GM18507 (cell line): ENCODE measurements around the gene LATS1.
A peak's percentile ranks its signal among the peaks of the same experiment; 100 is the strongest.
"Not testable (repeated sequence)": the region's sequence is repeated elsewhere in the genome, so short reads cannot be mapped to it uniquely, and the experiment has no call there.

Source experiments
- DNase-seq: peaks from one replicate; pipeline ENCODE4 v3.0.0; 2011; ENCODE audit warnings: low read depth; ENCODE audit not compliant: insufficient read length; ENCODE audit errors: extremely low spot score
- FAIRE-seq: peaks from 2 replicates; lab custom pipeline; 2011; peaks lifted over from hg19 to GRCh38; lab: Jason Lieb, UNC

LATS1 gene

DNA sequence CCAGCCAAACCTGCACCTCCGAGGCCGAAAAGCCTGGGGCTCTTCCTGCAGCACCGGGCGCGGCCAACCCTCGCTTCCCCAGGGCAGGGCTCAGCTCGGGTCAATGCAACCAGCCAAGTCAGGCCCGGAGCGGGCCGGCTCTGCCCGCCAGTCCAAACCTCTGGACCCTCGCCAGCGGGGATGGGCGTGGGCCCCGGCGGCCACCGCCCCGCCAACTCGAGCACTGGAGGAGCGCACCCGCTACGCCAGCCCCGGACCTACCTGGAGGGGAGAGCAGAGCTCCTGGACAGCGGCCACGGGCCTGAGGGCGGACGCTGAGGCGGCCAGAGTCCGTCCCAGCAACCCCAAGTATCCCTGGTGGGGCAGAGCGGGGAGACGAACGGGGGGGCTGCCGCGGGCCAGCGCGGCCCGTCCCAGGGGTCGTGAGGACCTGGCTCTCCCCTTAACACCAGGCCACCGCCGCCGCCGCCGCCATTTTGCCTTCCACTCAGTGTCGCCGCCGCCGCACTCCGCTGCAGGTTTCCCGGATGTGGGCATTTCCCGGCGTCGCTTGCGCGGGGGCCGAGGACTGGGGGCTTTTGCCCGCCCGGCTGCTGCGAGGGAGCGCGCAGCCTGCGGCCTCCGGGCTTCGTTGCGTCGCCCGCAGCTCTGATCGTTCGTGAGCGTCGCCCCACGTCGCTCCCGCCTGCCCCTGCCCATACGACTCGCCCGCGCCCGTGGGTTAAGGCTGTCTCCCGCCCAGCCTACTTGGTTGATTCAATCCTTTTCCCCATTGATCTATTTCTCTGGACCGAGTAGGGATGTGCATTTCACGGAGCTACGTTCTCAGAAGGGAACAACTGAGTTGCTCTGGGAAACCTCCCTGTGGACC lies at the start of gene LATS1:
Gene LATS1, minus strand, starts transcription at position 514 of the 871 bp plus-strand sequence. CDS start 15,975 bp downstream, outside the sequence.
- FAIRE-seq (peak; percentile 69), DNase-seq (peak; percentile 77)

DNA sequence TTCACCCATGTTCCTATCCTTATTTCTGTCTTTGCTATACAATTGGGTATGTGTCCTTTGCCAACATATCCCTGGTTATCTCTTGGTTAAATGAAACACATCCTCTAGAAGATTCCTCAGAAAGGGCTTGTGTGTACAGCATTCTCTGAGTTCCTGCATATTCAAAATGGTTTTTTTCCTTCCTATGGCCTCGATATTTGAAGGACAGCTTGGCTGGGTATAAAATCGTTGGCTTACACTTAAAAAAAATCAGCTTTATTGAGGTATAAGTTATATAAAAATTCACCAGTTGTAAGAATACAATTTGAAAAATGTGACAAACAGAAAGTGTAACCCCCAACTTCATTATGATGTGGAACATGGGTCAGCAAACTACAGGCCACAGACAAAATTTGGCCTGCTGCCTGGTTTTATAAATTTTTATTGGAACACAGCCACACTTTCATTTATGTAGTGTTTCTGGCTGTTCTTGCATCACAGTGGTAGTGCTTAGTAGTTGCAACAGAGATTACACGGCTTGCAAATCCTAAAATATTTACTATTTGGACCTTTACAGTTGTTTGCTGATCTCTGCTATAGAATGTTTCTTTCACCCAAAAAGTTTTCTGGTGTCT lies 48.4 kb upstream of the LATS1 start:
- FAIRE-seq (no peak), DNase-seq (no peak)

DNA sequence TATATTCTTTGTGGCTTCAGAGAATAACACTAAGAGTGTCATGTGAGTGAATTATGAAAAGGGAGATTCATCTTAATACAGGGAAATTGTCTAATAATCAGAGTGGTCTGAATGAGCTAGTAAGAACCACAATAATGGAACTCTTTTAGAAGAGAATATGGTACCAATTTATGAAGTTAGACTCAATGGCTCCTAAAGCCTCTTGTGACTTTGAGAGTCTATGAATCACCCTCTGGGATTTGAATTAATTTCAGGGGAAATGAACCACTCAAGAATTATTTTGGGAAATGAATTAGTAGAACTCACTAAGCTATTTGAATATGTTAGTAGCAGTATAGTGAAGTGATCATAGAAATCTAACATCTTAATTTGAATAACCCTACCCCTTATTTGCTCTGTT lies 46.0 kb upstream of the LATS1 start:
- no peak for FAIRE-seq

DNA sequence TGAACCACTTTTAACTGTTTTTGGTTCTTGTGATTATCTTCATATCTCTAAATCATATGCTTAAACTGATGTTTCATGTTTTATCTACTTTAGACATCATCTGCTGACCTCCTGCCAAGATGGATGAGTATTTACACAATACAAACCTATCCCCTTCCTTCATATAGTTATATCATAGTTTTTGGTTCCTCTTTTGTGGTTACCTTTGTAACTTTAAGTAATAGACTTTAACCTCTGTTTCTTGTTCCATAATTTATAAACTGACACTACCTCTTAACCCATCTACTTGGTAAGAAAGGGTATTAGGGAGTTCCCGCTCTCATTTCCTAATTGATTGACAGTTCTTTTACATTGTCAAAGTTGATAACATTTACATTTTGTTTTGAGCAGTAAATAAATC lies 43.5 kb upstream of the LATS1 start:
- peak; percentile 84 for FAIRE-seq
- DNase-seq = no peak

More for the DNA sequence above, 46.0 kb upstream of the LATS1 start:
- DNase-seq = no peak

DNA sequence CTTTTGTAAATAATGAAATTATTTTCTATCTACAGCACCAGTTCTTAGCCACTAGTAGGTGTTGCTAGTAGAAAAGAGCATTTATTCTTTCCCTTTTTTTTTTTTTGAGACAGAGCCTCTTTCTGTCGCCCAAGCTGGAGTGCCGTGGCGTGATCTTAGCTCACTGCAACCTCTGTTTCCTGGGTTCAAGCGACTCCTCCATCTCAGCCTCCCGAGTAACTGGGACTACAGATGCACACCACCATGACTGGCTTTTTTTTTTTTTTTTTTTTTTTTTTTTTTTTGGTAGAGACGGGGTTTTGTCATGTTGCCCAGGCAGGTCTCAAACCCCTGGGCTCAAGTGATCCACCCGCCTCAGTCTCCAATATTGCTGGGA lies 38.3 kb upstream of the LATS1 start:
- DNase-seq = no peak
- FAIRE-seq = no peak

DNA sequence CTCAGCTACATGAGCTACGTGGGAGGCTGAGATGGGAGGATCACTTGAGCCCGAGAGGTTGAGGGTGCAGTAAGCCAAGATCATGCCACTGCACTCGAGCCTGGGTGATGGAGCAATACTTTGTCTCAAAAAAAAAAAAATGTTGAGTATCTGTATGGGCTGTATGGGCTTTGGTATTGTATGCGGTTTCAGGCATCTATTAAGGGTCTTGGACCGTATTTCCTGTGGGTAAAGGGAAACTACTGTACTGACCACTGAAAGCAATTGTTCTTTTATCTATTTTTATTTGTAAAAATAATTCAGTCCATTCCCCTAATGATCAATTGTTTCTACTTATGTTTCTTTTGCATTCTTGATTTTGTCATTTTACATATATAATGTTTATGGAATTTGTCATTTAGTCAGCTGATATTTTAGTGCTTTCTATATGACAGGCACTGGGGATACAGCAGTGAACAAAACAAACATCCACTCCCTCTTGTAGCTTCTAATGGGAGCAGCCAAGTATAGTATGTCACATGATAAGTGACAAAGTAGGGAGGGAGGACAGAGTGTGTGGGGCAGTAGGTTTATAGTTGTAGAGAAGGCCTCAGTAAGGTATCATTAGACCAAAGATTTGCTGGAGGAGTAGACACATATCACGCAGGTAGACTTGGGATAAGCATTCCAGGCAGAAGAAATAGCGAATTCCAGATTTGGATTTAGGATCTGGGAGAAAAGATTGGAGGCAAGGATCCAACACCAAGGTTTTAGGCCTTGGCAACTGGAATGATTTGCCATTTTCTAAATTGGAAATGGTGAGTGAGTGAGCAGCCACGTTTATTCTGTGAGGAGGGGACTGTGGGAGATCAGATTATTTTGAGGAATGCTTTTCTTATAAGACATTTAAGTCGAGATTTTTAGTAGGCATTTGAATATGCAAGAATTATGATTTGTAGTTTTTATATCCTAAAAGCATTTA lies 37.7 kb upstream of the LATS1 start:
- FAIRE-seq = peak; percentile 86
- no peak for DNase-seq

DNA sequence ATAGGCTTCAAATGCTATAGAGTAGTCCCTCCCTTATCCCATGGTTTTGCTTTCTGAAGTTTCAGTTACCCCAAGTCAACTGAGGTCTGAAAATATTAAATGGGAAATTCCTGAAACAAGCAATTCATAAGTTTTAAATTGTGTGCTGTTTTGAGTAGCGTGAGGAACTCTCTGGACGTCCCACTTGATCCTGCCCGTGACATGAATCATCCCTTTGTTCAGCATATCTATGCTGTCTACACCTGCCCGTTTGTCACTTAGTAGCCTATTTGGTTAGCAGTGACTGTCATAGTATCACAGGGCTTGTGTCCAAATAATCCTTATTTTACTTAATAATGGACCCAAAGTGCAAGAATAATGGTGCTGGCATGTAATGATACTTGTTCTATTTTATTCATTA lies 36.6 kb upstream of the LATS1 start:
- FAIRE-seq = peak; percentile 35
- no peak for DNase-seq

DNA sequence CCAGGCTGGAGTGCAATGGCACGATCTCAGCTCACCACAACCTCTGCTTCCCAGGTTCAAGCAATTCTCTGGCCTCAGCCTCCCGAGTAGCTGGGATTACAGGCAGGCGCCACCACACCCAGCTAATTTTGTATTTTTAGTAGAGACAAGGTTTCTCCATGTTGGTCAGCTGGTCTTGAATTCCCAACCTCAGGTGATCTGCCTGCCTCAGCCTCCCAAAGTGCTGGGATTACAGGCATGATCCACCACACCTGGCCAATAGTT lies 35.4 kb upstream of the LATS1 start:
- FAIRE-seq, DNase-seq: not testable (repeated sequence)

DNA sequence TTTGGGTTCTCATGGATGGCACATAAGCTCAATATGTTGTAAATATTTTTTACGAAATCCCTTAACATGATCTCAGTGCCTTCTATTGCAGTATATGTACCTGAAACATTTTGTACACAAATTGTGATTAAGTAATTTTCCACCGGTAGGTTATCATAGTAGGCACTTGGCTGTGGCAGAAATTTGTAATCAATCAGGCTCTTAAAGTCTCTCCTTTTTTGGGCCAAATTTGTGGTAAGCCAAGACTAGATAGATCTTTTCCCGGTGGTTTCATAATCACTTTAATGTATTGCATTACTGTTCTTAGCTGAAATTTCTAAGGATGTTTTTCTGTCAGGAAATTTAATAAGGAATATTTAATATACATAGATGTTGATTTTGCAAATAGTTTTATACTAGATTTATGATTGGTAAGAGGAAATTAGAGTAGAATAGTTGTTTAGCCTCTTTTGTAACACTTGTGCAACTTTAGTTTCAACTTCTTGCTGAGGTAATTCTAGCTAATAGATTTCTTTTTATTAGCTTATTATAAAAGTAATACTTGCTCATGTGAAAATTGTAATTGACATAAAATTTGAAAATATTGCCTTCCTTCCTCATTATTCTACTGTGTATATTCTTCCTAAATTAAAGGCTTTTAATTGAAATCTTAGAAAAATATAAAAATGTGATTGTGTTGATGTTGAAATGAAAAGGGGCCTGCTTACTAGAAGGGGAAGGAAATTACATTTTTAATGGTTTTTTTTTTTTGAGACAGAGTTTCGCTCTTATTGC lies 34.9 kb upstream of the LATS1 start:
- FAIRE-seq = no peak
- DNase-seq = no peak

DNA sequence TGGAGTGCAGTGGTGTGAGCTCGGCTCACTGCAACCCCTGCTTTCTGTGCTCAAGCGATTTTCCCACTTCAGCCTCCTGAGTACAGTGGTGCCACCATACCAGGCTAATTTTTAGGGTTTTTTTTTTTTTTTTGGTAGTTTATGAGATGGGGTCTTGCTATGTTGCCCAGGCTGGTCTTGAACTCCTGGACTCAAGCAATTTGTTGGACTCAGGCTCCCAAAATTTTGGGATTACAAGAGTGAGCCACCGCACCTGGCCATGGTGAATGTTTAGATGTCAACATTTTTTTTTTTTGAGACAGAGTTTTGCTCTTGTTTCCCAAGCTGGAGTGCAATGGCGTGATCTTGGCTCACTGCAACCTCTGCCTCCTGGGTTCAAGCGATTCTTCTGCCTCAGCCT lies 34.0 kb upstream of the LATS1 start:
- DNase-seq, FAIRE-seq: not testable (repeated sequence)

DNA sequence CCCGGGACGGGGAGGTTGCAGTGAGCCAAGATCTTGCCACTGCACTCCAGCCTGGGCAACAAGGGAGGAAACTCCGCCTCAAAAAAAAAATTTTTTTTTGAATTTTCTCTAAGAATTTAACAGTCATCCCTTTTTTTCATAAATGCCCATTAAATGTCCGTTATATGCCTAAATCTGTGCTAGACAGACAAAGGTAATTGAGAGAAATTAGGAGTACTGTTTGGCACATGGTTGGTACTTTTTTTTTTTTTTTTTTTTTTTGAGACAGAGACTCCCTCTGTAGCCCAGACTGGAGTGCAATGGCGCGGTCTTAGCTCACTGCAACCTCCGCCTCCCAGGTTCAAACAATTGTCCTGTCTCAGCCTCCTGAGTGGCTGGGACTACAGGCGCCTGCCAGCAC lies 33.3 kb upstream of the LATS1 start:
- DNase-seq (no peak), FAIRE-seq (no peak)

DNA sequence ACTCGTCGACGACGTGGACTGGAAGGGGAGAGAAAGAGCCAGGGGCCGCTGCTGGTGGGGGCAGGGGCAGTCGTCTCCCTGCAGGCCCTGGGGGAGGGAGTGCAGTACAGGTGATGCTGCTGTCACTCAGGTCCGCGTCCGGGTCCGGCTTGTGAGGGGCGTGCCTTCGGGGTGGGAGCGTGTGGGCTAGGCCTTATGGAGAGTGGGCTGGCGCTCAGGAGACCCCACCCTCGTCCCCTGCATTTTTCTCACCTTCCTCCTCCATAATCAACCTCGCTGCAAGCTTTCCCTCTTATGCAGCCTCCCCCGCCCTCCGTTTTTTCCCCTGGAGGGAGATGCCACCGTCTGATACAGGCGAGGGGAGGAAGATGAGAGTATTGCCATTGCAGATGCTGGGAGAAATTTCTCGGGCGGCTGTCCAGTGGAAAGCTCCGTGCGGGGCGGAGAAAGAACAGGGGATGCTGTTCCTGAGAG lies 32.3 kb upstream of the LATS1 start:
- DNase-seq = no peak
- FAIRE-seq = peak; percentile 31

DNA sequence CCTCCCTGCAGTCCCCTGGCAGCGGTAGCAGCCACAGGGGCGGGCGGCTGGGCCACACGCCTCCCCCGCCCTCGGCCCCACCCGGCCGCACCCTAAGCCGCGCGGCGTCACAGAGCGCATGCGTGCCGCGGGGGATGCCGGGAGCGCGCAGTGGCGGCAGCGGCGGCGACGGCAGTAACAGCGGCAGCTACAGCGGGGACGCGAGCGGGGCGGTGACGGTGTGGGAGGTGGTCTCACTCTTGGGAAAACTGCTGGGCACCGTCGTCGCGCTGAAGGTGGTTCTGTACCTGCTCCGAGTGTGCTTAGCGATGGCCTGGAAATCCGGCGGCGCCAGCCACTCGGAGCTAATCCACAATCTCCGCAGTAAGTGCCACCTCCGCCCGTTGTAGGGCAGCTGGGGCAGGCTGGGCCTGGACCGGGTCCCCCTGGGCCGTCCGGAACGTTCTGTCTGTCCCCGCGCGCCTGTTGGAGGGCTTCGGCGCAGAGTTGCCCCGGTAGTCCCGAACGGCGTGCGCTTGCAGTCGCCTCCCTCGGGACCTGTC lies 31.8 kb upstream of the LATS1 start, which contains the start of gene PCMT1:
Gene PCMT1, plus strand, starts transcription at position 148 of the 542 bp plus-strand sequence. Its CDS starts 161 bp downstream, at position 309.
- DNase-seq (peak; percentile 87), FAIRE-seq (peak; percentile 83)

DNA sequence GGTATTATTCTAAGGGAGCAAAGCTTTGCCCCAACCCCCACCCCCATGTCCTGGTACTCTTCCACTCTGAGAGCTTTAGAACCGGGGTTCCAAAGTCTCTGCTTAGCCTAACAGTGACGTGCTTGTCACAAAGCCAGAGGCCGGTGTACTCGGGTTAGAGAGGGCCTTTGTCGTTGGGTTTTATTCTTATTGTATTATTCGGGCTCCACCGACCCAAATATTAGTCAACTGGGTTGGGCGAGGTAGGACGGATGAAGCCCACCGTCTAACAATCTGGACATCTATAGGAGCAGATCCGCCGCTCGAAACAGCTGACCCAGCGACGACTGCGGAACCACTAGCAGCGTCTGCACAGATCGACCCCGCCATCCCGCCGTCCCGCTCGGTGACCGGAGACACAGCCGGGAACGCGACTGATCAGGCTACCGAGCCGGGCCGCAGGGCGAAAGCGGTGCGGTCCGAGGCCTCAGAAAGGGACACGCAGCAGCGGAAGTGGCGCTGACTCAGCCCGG lies 31.2 kb upstream of the LATS1 start:
- peak; percentile 56 for FAIRE-seq
- DNase-seq = not testable (repeated sequence)

DNA sequence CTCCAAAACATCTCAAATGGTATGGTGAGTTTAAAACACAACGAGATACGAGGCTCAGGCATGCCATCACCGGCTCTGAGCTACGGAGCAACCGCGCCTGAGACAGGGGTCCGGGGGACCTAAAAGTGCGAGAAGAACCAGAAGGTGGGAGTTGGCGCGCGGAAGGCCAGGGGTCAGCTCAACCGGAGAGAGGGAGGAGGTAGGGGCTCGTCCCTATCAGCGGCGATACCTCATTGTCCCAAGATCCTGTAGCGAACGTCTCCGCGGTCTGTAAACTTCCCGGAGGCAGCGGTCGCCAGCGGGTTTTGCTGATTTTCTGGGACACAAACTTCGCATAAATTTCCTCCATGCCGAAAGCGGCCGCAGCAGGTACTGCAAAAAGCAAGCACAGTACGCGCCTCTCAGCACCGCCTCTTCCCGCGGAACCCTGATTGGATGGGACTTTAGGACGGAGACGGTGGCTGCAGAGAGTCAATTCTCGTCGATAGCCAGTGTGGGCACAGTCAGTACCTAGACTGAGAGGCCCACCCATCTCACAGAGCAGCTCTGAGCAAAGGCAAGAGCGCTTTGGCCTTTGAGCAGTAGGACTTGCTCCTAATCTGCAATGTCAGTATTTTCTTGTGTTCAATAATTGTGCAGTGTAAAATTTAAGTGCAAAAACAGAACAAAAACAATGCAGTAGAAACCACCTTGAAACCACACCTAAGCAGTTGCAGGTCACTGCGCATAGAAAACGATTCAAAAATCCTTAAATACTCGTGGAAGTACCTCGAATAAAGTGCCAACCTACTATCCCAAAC lies 28.4 kb upstream of the LATS1 start, which contains the start of gene NUP43:
Gene NUP43, minus strand, starts transcription at position 383 of the 800 bp plus-strand sequence. Its CDS starts 34 bp downstream, at position 349.
- DNase-seq (peak; percentile 75), FAIRE-seq (peak; percentile 88)

DNA sequence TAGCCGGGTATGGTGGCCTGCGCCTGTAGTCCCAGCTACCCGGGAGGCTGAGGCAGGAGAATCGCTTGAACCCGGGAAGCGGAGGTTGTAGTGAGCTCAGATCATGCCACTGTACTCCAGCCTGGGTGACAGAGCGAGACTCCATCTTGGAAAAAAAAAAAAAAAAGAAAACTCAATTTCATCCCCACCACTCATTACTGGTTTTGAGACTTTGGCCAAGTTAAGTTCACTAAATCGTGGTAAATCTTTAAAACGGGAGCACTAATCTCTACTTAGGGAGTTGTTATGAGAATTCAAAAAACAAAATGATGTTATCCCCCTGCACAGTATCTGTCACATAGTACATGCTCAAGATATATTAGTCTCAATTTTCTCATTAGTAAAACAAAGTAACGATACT lies 27.4 kb upstream of the LATS1 start:
- not testable (repeated sequence) for DNase-seq, FAIRE-seq

DNA sequence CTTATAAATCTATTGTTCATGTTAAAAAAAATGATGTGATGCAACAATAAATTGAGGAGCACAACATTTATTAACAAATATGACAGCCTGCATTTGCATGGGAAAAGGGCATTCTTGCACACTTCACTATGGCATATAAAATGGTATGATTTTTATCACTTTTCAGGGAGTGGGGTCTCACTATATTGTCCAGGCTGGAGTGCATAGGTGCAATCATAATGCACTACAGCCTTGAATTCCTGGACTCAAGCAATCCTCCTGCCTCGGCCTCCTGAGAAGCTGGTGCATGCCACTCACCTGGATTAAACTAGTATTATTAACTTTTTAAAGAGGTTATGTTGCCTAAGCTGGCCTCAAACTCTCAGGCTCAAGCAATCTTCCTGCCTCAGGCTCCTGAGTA lies 17.0 kb upstream of the LATS1 start:
- DNase-seq (no peak), FAIRE-seq (no peak)
